PC-3 (cell line): ENCODE measurements around the gene RNLS. TPM values are rescaled to one million over a fixed set of nuclear protein-coding genes. Genes with fewer than 3 reads are reported as not detected.

Experiments
- ATAC-seq: fragments of 200-7000 bp; cut with Tn5 transposase; 2 replicates; pipeline ENCODE4 v1.9.1; 2020; ENCODE audit warnings: mild to moderate bottlenecking, moderate library complexity
- BruUV-seq: library from RNA; stranded (reverse); fragments of 400-500 nt; replicated peaks from 2 replicates; lab custom pipeline; 2021; lab: Mats Ljungman, UMichigan
- CTCF ChIA-PET: fragments of 300-600 bp; sonication (Branson Sonifier 250); formaldehyde crosslinking; loops from one replicate; lab custom pipeline; 2022; ENCODE audit warnings: antibody characterized with exemption; lab: Charles Lee
- POLR2A ChIA-PET: fragments of 300-600 bp; sonication (Branson Sonifier 250); formaldehyde crosslinking; loops from one replicate; lab custom pipeline; 2022; ENCODE audit warnings: antibody characterized with exemption; ENCODE audit not compliant: unreplicated experiment; lab: Charles Lee
- DNase-seq: peaks from one replicate; pipeline ENCODE4 v3.0.0-alpha.2; 2015
- H2AFZ ChIP-seq: fragments of 300-600 bp; sonication (generic); 2 replicates; pipeline ENCODE4 v1.6.0; 2016; ENCODE audit warnings: antibody characterized with exemption, low read length
- H3F3A ChIP-seq: fragments of 300-600 bp; sonication (generic); one replicate; pipeline ENCODE4 v1.6.0; 2017; ENCODE audit warnings: antibody characterized with exemption, low read length, control low read depth, mild to moderate bottlenecking; ENCODE audit not compliant: unreplicated experiment
- H3K27ac ChIP-seq: fragments of 300-600 bp; sonication (generic); 2 replicates; pipeline ENCODE4 v1.5.1; 2016; ENCODE audit warnings: mild to moderate bottlenecking, low read length
- H3K27me3 ChIP-seq: fragments of 300-600 bp; sonication (generic); 2 replicates; pipeline ENCODE4 v1.6.1; 2016; ENCODE audit warnings: low read length, mixed read lengths
- H3K36me3 ChIP-seq: fragments of 300-600 bp; sonication (generic); 2 replicates; pipeline ENCODE4 v1.6.1; 2016; ENCODE audit warnings: low read depth, mixed run types, low read length, mixed read lengths
- H3K4me1 ChIP-seq: fragments of 300-600 bp; sonication (generic); 2 replicates; pipeline ENCODE4 v1.5.1; 2016; ENCODE audit warnings: low read length; ENCODE audit not compliant: insufficient read depth
- H3K4me2 ChIP-seq: fragments of 300-600 bp; sonication (generic); 2 replicates; pipeline ENCODE4 v1.6.0; 2016; ENCODE audit warnings: low read length
- H3K4me3 ChIP-seq: fragments of 300-600 bp; sonication (generic); 2 replicates; pipeline ENCODE4 v1.5.1; 2016; ENCODE audit warnings: mild to moderate bottlenecking, low read length, mixed read lengths
- H3K79me2 ChIP-seq: fragments of 300-600 bp; sonication (generic); 2 replicates; pipeline ENCODE4 v1.6.1; 2017; ENCODE audit warnings: low read length, mixed read lengths
- H3K9ac ChIP-seq: fragments of 300-600 bp; sonication (generic); 2 replicates; pipeline ENCODE4 v1.6.0; 2016; ENCODE audit warnings: mild to moderate bottlenecking, low read length
- H3K9me2 ChIP-seq: fragments of 300-600 bp; sonication (generic); replicated peaks from 2 replicates; pipeline ENCODE4 v1.6.1; 2016; ENCODE audit warnings: mixed run types, low read length, mixed read lengths
- H3K9me3 ChIP-seq: fragments of 300-600 bp; sonication (generic); 2 replicates; pipeline ENCODE4 v1.6.1; 2016; ENCODE audit warnings: low read length, mixed read lengths
- H4K20me1 ChIP-seq: fragments of 300-600 bp; sonication (generic); 2 replicates; pipeline ENCODE4 v1.6.1; 2016; ENCODE audit warnings: low read length, mixed read lengths
- CTCF ChIP-seq: fragments of 300-600 bp; sonication (generic); conservative IDR thresholded peaks from 2 replicates; pipeline ENCODE4 v1.5.1; 2017; ENCODE audit warnings: antibody characterized with exemption, low read depth, mild to moderate bottlenecking, low read length
- EZH2 ChIP-seq: fragments of 300-600 bp; sonication (generic); IDR thresholded peaks from one replicate; pipeline ENCODE4 v1.6.1; 2017; ENCODE audit warnings: antibody characterized with exemption, mild to moderate bottlenecking, low read length; ENCODE audit not compliant: unreplicated experiment
- EZH2phosphoT487 ChIP-seq: fragments of 300-600 bp; sonication (generic); IDR thresholded peaks from 2 replicates; pipeline ENCODE4 v1.6.1; 2018; ENCODE audit warnings: mild to moderate bottlenecking, antibody characterized with exemption, low read length, borderline replicate concordance
- intact Hi-C: fragments of 100-400 bp; cut with micrococcal nuclease; formaldehyde crosslinking; loops from 2 replicates; pipeline ENCODE4 v1.9.0; 2023
- total RNA-seq: library from RNA; depleted of rRNA; stranded (reverse); fragments of >200 nt; gene quantifications from 2 replicates; pipeline ENCODE4 v1.2.3, GENCODE V29; 2014

RNLS gene
- total RNA-seq, 1 experiment from 2014 or later, result not detected

- H3K4me2 ChIP-seq, result no peak overlapping the region
- H3K79me2 ChIP-seq, result no peaks in the 10 kb centered on the region
- no peak overlapping the region for H3K9ac ChIP-seq
- no peaks in the 10 kb centered on the region for H3K9me2 ChIP-seq
- H3K4me1 ChIP-seq, result no peaks in the 10 kb centered on the region
- no peak for TF ChIP-seq CTCF
- no peak for TF ChIP-seq EZH2
- TF ChIP-seq EZH2phosphoT487, result no peak
- POLR2A ChIA-PET, result no interaction called here
- DNase-seq (no peak), ATAC-seq (no peak)
- no TSS peak for BruUV-seq
- H3K4me3 ChIP-seq, result no peak overlapping the region
- H3F3A ChIP-seq, result no peaks in the 10 kb centered on the region
- H3K27me3 ChIP-seq, result no peaks in the 10 kb centered on the region
- intact Hi-C loops, result no loop called here
- H3K9me3 ChIP-seq, result no peaks in the 10 kb centered on the region
- H4K20me1 ChIP-seq, result no peaks in the 10 kb centered on the region
- H3K36me3 ChIP-seq, result no peaks in the 10 kb centered on the region
- CTCF ChIA-PET, result no interaction called here
- no peak overlapping the region for H3K27ac ChIP-seq
- no peak overlapping the region for H2AFZ ChIP-seq
These were observed 121.7 kb downstream of the RNLS start for GRCh38 chr10:88461426-88461825.

- DNase-seq (no peak), ATAC-seq (no peak)
- Histone ChIP-seq H4K20me1 (no peaks in the 10 kb centered on the region), H3K9me3 (no peaks in the 10 kb centered on the region), H3K4me2 (no peak overlapping the region), H3K79me2 (no peaks in the 10 kb centered on the region), H3K27me3 (no peaks in the 10 kb centered on the region), H3K4me1 (no peaks in the 10 kb centered on the region), H2AFZ (no peak overlapping the region), H3F3A (no peaks in the 10 kb centered on the region), H3K36me3 (no peaks in the 10 kb centered on the region), H3K27ac (no peak overlapping the region), H3K9ac (no peak overlapping the region), H3K9me2 (no peaks in the 10 kb centered on the region), H3K4me3 (no peak overlapping the region)
- intact Hi-C loops, result no loop called here
- POLR2A ChIA-PET, result no interaction called here
- TF ChIP-seq EZH2 (no peak), CTCF (no peak)
- CTCF ChIA-PET, result no interaction called here
- BruUV-seq, result no TSS peak
These were observed 123.6 kb downstream of the RNLS start for GRCh38 chr10:88459530-88459929.

GRCh38 chr10:88458209-88458608 is 124.9 kb downstream of the RNLS start:
- intact Hi-C loops, result no loop called here
- CTCF ChIA-PET, result no interaction called here

More at GRCh38 chr10:88458209-88458608, 124.9 kb downstream of the RNLS start:
- no peaks in the 10 kb centered on the region for H3K36me3 ChIP-seq
- H2AFZ ChIP-seq, result no peak overlapping the region
- H3F3A ChIP-seq, result no peaks in the 10 kb centered on the region
- BruUV-seq, result no TSS peak
- no peaks in the 10 kb centered on the region for H4K20me1 ChIP-seq
- no peaks in the 10 kb centered on the region for H3K27me3 ChIP-seq
- DNase-seq, result no peak
- H3K4me3 ChIP-seq, result no peak overlapping the region
- H3K9me2 ChIP-seq, result no peaks in the 10 kb centered on the region
- no peak overlapping the region for H3K9ac ChIP-seq
- no peaks in the 10 kb centered on the region for H3K79me2 ChIP-seq
- H3K4me2 ChIP-seq, result no peak overlapping the region
- no peak overlapping the region for H3K27ac ChIP-seq
- H3K4me1 ChIP-seq, result no peaks in the 10 kb centered on the region
- no peak for ATAC-seq
- no peaks in the 10 kb centered on the region for H3K9me3 ChIP-seq
- no peak for TF ChIP-seq EZH2
- TF ChIP-seq EZH2phosphoT487, result no peak
- TF ChIP-seq CTCF, result no peak
- POLR2A ChIA-PET, result no interaction called here
